ENCODE data around the gene ARHGDIG.

DNA sequence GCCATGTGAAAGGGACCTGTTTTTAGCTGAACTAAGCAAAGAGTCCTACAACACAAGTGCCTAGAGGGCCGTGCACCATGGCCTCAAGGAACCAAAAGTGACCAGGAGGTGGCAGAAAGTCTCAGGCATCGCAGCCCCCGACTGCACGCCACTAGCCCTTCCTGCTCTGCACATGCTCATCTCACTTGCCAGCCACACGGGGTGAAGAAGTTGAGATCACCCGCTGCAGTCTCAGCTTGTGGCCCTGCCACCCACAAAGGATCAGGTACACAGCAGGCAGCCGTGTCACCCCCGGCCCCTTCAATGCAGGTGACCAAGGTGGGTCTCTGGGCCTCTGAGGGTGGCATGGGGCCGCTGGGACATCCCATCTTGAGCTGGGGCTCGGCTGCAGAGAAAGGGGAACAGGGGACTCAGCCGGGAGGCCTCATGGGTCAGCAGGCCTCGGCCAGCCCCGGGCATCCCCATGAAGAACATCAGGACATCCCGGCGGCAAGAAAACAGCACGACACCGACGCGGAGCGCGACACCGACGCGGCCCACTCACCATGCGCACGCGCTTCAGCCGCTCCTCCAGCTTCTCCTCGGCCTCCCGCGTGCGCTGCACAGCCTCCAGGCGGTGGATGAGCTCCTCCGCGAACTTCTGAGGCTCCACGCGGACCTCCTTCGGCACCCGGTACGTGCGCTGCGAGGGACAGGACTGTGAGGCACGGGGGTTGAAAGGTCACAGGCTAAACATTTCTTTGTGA lies 23.5 kb downstream of the ARHGDIG start:
- no peak for TF ChIP-seq POLR2A (IDR thresholded peaks at IDR 0.05; ENCODE audit: low read length)
- no peak for TF ChIP-seq GATA1 (IDR thresholded peaks at IDR 0.05; ENCODE audit: low read depth, low read length)
